HG02759 (cell line): ENCODE results near the gene RPRD1B.
"Not testable (repeated sequence)": the region's sequence is repeated elsewhere in the genome, so short reads cannot be mapped to it uniquely, and the experiment has no call there.

ENCODE experiments used
- ATAC-seq: cut with Tn5 transposase; IDR thresholded peaks from one replicate; pipeline ENCODE4 v1.9.1; 2021; ENCODE audit warnings: mild to moderate bottlenecking, moderate library complexity; ENCODE audit not compliant: unreplicated experiment

RPRD1B gene

GRCh38 chr20:38095017-38095686 is 61.6 kb downstream of the RPRD1B start:
- no peak for ATAC-seq

GRCh38 chr20:38098952-38099351 is 65.4 kb downstream of the RPRD1B start:
- ATAC-seq, result no peak

- not testable (repeated sequence) for ATAC-seq
These were observed 68.7 kb downstream of the RPRD1B start for GRCh38 chr20:38102206-38102605.

- ATAC-seq, result no peak
These were observed 70.7 kb downstream of the RPRD1B start for GRCh38 chr20:38104285-38104684.

GRCh38 chr20:38106461-38106860 is 72.9 kb downstream of the RPRD1B start:
- ATAC-seq, result no peak

GRCh38 chr20:38107386-38107785 is 73.8 kb downstream of the RPRD1B start:
- ATAC-seq, result not testable (repeated sequence)

GRCh38 chr20:38107916-38108315 is 74.4 kb downstream of the RPRD1B start:
- ATAC-seq, result not testable (repeated sequence)

- ATAC-seq, result no peak
These were observed 75.0 kb downstream of the RPRD1B start for GRCh38 chr20:38108438-38108985.

GRCh38 chr20:38108986-38109541 is 75.5 kb downstream of the RPRD1B start:
- ATAC-seq, result no peak

- no peak for ATAC-seq
These were observed 76.3 kb downstream of the RPRD1B start for GRCh38 chr20:38109591-38110524.

GRCh38 chr20:38110525-38111178 is 77.1 kb downstream of the RPRD1B start:
- ATAC-seq, result no peak

GRCh38 chr20:38111366-38112232 is 78.1 kb downstream of the RPRD1B start:
- ATAC-seq, result no peak

- no peak for ATAC-seq
These were observed 78.8 kb downstream of the RPRD1B start for GRCh38 chr20:38112261-38112929.

GRCh38 chr20:38112930-38113294 is 79.4 kb downstream of the RPRD1B start:
- ATAC-seq, result no peak

- no peak for ATAC-seq
These were observed 80.1 kb downstream of the RPRD1B start for GRCh38 chr20:38113401-38114325.

GRCh38 chr20:38114353-38114791 is 80.8 kb downstream of the RPRD1B start:
- no peak for ATAC-seq

GRCh38 chr20:38115205-38115604 is 81.7 kb downstream of the RPRD1B start:
- ATAC-seq, result no peak

GRCh38 chr20:38115896-38116295 is 82.3 kb downstream of the RPRD1B start:
- ATAC-seq, result no peak
